ENCODE measurements around the gene KLK10. TPM values are rescaled to one million over a fixed set of nuclear protein-coding genes. Genes with fewer than 3 reads are reported as not detected.
"Not testable (repeated sequence)": the region's sequence is repeated elsewhere in the genome, so short reads cannot be mapped to it uniquely, and the experiment has no call there.

The KLK10 gene
- total RNA-seq, 1 donor from 2014 or later = 6.7 TPM

- no peak for DNase-seq (ENCODE audit: low read depth)
- H3K4me3 ChIP-seq (ENCODE audit: low read depth, low read length) = no peak overlapping the region
These were observed 19.1 kb downstream of the KLK10 start for GRCh38 chr19:51000426-51000825.

GRCh38 chr19:50998686-50999085 is 20.8 kb downstream of the KLK10 start:
- Histone ChIP-seq H3K36me3 (ENCODE audit: control insufficient read depth, insufficient read depth, low read length) (no peaks in the 10 kb centered on the region), H3K4me3 (ENCODE audit: low read depth, low read length) (no peak overlapping the region), H3K27me3 (ENCODE audit: control insufficient read depth, insufficient read depth, low read length) (peaks cover 3% of the 10 kb centered on the region)
- TF ChIP-seq CTCF (IDR thresholded peaks at IDR 0.05; ENCODE audit: insufficient read depth, low read length, poor library complexity, severe bottlenecking) = no peak
- no peak for DNase-seq (ENCODE audit: low read depth)

More at GRCh38 chr19:51000426-51000825, 19.1 kb downstream of the KLK10 start:
- H3K36me3 ChIP-seq (ENCODE audit: control insufficient read depth, insufficient read depth, low read length) = no peaks in the 10 kb centered on the region
- peaks cover 3% of the 10 kb centered on the region for H3K27me3 ChIP-seq (ENCODE audit: control insufficient read depth, insufficient read depth, low read length)
- no peak for TF ChIP-seq CTCF (IDR thresholded peaks at IDR 0.05; ENCODE audit: insufficient read depth, low read length, poor library complexity, severe bottlenecking)

GRCh38 chr19:50998061-50998460 is 21.4 kb downstream of the KLK10 start:
- TF ChIP-seq CTCF (IDR thresholded peaks at IDR 0.05; ENCODE audit: insufficient read depth, low read length, poor library complexity, severe bottlenecking) = no peak
- Histone ChIP-seq H3K36me3 (ENCODE audit: control insufficient read depth, insufficient read depth, low read length) (no peaks in the 10 kb centered on the region), H3K27me3 (ENCODE audit: control insufficient read depth, insufficient read depth, low read length) (peaks cover 3% of the 10 kb centered on the region), H3K4me3 (ENCODE audit: low read depth, low read length) (no peak overlapping the region)
- no peak for DNase-seq (ENCODE audit: low read depth)

GRCh38 chr19:50994129-50994528 is 25.4 kb downstream of the KLK10 start:
- no peak for DNase-seq (ENCODE audit: low read depth)
- TF ChIP-seq CTCF (IDR thresholded peaks at IDR 0.05; ENCODE audit: insufficient read depth, low read length, poor library complexity, severe bottlenecking) = no peak
- no peaks in the 10 kb centered on the region for H3K36me3 ChIP-seq (ENCODE audit: control insufficient read depth, insufficient read depth, low read length)
- no peaks in the 10 kb centered on the region for H3K27me3 ChIP-seq (ENCODE audit: control insufficient read depth, insufficient read depth, low read length)
- H3K4me3 ChIP-seq (ENCODE audit: low read depth, low read length) = no peak overlapping the region

- no peak overlapping the region for H3K4me3 ChIP-seq (ENCODE audit: low read depth, low read length)
- DNase-seq (ENCODE audit: low read depth) = no peak
These were observed 26.9 kb downstream of the KLK10 start for GRCh38 chr19:50992666-50993035.

GRCh38 chr19:50984416-50984815 is 35.1 kb downstream of the KLK10 start:
- H3K36me3 ChIP-seq (ENCODE audit: control insufficient read depth, insufficient read depth, low read length); DNase-seq (ENCODE audit: low read depth); H3K4me3 ChIP-seq (ENCODE audit: low read depth, low read length); H3K27me3 ChIP-seq (ENCODE audit: control insufficient read depth, insufficient read depth, low read length): not testable (repeated sequence)

More at GRCh38 chr19:50992666-50993035, 26.9 kb downstream of the KLK10 start:
- Histone ChIP-seq H3K27me3 (ENCODE audit: control insufficient read depth, insufficient read depth, low read length) (no peaks in the 10 kb centered on the region), H3K36me3 (ENCODE audit: control insufficient read depth, insufficient read depth, low read length) (no peaks in the 10 kb centered on the region)
- TF ChIP-seq CTCF (IDR thresholded peaks at IDR 0.05; ENCODE audit: insufficient read depth, low read length, poor library complexity, severe bottlenecking) = no peak
